Ammon's horn (tissue), 1 donor: Measurements from ENCODE around the gene USH1G.
"Not testable (repeated sequence)": the region's sequence is repeated elsewhere in the genome, so short reads cannot be mapped to it uniquely, and the experiment has no call there.

ENCODE experiments used
- DNase-seq: peaks from one replicate; pipeline ENCODE4 v3.0.0-alpha.2; 2016; ENCODE audit warnings: low spot score

The USH1G gene

DNA sequence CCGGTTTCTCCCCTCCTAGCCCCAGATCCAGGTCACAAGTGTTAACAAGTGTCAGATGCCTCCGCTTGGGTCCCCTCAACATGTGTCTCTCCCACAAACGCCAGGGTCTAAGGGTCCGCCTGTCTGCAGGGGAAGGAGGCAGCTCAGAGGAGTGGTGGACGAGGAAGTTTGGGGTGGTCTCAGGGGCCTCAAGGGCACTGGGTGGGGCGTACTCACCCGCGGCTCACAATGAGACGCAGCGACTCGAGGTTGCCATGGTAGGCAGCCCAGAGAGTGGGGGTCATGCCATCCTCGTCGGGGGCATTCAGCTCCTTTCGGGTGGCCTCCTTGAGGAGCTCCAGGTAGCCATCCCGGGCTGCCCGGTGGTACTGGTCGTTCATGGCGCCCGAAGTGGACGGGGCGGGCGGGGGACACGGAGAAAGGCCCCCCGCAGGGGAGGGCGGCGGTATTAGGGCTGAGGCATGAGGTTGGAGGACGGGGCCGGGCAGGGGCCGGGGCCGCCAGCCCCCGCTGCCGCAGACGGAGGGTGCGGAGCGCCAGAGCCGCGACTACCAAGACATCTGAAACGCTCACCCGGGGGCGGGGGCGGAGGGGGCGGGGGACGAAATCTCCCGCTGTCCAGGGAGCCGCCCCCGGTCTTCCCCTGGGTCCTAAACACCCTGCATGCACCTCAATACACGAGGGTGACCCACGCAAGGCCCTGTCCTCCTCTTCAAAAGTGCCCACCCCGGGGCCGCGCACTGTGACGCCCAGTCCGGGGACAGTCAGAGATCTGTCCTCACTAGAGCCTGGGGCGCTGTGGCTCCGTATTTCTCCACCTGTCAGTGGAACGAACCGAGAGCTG is at the start of gene USH1G:
Gene USH1G, minus strand, starts transcription at position 562 of the 844 bp plus-strand sequence. Its CDS starts 182 bp downstream, at position 380.
- no peak for DNase-seq

DNA sequence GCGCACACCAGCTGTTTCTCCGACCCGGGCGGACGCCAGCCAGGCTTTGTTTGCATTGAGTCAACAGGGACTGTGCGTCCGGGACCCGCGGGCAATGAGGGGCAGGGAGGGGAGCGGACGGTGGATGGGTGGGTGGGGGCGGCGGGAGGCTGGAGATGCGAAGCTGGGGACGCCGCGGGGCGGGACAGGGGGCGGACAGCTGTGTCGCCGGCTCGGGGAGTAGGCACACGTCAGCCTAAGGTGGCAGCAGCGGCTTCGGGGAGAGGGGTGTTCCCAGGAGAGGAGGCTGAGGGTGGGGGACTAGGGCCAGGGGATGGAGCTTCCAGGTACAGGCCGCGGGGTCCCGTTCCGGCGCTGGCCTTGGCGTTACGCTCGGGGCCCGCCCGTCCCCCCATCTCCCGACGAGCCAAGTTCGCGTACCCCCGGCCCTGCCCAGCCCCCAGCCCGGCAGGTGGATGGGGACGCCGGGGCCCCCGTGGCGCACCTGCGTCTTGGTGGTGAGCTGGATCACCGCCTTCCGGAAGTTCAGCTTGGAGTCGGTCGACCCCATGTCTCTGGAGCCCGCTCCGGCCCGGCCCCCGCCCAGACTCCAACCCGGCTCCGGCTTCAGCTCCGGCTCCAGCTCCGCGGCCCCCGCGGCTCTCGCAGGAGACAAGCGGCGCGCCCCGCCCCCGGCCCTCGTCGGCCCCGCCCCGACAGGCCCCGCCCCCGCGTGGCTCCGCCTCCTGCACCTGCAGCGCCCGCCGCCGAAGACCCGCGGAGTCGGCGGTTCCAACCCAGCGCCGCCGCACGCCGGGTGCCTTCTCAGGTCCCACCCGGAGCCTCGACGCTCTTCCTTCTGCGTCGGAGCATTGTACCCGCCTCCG is 49.3 kb upstream of the USH1G start, which contains the start of gene HID1:
Gene HID1, minus strand, starts transcription at position 653 of the 866 bp plus-strand sequence. Its CDS starts 103 bp downstream, at position 550.
- peak; percentile 84 for DNase-seq

DNA sequence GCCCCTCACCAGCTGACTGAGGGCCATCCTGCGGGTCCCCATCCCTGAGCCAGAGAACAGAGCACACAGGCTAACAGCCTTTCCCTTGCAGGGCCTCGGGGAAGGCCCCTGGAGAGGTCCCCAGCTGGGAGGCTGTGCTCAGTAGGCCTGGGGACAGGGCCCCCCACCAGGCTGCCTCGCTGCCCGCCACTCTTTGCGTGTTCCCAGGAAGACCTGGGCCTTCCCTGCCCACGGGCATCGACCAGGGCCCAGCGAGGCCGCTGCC is 48.7 kb upstream of the USH1G start:
- no peak for DNase-seq

DNA sequence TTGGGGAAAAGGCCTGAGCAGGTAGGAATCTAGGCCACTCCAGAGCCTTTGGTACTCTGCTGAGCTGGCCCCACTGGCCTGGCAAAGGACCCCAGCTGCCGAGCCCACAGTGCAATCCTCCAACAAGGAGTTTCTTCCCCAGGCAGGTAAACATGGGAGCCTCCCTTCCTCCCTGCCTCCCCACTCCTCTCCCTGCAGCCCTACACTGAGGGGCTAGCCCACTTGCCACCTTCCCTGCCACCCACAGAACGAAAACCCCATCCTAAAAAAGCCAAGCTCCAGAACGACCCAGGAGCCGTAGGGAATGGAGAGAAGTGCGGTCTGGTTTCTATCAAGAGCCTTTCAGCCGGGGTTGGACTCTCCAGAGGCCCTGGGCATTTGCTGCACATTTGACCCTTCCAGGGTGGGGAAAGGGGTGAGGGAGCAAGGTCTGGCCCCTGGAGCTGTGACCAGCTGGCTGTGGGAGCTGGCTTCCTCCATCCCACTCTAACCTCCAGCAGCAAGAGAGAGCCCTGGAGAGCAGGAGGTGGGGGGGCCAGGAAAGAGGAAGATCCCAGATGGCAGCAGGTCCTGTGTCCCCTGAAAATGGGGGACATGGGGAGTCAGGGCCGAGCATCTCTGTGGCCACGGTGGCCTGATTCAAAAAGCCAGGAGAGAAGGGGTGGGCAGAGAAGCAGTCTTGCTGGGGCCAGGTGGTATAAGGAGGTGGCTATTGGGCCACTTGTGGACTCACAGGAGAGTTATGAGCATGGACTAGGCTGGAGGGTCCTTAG is 48.2 kb upstream of the USH1G start:
- no peak for DNase-seq

DNA sequence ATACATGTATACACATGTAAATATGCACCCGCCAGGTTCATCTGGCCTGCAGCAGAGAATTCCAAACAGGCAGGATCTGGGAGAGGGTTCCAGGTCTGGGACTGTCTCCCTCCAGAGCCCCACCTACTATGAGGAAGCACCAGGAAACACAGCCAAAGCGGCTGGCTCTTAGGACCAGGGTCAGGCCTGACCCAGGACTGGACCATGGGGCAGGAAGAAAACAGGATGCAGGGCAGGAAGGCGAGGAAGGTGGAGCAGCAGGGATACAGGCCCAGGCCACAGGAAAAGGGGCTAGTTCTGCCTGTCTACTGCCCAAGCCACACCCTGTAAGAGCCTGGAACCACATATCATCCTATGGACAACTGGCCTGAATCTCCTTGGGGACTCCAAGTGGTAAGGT is 47.3 kb upstream of the USH1G start:
- DNase-seq = no peak

DNA sequence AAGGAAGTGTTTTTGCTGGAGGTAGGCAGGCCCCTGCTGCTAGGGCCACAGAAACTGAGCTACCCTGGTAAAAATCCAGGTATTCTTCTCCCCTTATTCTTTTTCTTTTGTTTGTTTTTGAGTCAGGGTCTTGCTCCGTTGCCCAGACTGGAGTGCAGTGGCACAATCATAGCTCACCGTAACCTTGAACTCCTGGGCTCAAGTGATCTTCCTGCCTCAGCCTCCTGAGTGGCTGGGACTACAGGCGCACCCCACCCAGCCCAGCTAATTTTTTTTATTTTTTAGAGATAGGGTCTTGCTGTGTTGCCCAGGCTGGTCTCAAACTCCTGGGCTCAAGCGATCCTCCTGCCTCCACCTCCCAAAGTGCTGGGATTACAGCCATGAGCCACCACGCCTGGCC is 46.4 kb upstream of the USH1G start:
- not testable (repeated sequence) for DNase-seq

DNA sequence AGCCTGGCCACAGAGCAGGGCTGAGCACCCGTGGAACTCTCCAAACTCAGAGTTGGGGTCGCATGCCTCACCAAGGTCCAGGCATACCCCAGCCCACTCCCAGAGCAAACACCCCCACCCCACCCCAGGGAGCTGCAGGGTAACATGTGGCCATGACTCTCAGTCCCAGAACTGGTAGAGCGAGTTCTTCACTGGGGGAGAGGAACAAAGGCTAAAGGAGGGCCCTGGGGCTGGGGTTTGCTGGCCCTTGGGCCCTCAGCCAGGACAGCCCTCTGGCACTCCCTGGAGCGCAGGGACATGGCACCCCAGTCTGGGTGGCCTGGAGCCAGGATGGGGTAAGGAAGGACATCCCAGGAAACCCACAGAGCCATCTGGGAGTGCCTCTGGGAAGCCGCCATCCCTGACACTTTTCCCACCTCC is 45.3 kb upstream of the USH1G start:
- no peak for DNase-seq

DNA sequence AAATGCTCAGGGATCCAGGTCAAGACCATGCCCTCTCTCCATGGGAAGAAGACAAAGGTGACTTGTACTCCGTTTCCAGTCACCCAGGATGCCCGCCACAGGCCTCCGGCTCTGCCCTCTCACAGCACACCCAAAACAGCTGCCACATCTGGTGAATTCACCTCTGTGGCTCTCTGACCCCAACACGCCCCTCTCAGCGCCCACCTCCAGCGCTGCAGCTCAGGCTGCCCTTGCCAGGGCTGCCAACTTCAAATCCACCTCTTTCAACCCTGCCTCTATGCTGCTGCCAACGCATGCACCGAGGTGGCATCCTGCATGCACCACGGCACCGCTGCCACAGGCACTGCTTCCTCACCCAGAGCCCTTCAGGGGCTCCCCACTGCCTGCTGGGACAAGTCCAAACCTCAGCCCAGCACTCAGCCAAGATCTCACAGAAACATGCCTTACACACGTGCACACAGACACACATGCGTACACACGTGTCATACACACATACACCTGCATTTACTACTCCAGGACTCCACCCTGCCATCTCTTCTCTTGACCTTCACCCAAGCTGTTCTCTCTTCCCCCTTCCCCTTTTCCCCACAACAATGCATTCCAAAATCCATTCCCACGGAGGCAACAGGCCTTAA is 42.0 kb upstream of the USH1G start:
- no peak for DNase-seq

DNA sequence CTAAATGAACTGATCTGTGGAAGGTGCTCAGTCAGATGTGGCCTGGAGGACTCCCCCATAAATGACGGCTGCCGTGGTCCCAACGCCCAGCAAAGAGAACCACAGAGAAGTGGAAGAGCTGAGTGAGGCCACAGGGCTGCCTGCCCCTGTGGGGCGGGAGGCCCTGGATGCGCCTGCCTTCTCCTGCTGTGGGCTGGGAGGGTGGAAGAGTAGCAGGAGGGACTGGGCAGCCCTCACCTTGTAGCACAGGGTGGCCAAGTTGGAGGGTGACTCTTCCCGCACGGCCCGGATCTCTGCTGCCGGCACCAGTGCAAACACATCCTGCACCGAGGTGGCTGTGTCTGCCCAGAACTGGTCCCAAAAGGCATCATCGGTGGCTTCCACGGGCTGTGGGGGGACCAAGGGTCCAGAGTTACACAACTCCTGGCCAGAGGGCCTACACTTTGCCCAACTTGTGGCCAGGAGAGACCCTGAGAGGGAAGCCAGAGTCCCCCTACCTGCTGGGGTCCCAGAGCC is 41.2 kb upstream of the USH1G start:
- DNase-seq = no peak

DNA sequence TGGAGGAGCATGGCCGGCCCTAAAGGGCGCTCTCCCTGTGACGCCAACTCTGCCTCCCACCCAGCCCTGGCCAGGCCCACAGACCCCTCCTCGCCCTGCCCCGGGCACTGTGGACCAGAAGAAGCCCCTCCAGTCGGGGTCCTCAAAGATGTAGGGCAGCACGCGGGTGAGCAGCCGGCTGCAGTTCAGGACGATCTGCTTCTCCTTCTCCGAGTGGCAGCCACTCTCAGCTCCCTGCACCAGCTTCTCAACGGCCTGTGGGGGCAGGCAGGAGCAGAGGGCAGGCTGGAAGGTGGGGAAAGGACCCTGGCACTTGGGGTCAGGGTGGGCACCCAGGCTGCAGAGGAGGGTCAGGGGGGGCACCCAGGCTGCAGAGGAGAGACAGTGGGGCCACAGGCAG is 40.6 kb upstream of the USH1G start:
- DNase-seq = no peak

DNA sequence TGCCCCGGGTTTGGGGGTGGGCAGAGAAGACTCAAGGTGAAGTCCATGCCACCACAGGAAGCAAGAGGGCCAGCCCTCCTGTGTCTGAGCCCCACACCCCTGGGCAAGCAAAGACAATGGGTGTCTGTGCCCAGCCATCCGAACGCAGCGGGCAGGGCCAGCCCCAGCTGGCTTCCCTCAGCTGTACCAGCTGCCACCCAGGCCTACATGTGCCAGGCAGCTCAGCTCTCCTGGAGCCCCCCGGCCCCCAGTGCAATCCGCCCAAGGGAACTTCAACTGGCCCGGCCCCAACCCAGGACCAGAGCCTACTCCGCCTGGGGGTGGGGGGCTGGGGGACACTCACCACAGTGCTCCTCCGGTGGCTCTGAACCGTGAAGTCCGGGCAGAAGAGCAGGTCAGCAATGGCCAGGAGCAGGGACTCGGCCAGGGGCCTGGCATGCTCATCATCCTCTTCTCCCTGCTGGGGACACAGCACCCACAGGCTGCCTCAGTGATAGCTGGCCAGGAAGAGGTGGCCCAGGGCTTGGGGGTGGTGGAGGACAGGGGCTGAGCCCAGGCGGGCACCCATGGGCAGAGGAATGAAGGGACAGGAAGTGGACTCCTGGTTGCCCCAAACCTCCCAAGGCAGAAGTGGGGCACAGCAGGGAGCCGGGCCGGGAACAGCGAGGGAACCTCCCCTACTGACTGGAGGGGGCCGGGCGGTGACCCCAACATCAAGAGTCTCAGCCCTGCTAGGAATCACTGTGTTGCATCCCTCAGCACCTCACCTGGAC is 39.8 kb upstream of the USH1G start:
- peak; percentile 88 for DNase-seq

DNA sequence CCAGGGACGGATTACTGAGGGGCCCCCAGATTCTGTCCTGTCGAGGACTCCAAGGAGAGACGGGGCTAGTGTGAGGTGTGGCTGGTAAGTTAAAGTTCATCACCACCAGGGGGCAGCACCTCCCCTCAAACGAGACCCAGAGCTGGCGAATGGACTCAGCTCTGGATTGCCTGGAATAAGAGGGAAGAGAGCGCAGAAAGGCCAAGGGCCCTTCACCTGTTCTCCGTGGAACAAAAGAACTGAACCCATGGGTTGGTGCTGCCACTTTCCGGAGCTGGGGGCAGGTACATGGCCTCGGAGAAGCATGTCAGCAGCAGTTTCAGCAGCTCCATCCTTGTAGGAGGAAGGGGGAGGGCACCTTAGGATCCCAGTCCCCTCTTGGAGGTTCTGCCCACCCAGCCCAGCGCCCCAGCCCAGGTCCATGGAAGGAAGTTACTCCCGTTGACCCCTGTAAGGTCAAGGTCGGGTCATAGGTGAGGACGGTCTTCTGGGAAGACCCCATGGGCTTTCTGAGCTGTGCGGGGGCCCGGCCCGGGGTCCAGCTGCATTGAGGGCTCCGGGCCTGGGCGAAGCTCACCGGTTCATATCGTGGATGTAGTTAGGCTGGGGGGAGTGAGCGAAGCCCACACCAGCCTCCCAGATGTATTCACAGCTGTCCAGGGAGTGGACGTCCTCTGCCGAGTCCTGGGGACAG is 38.7 kb upstream of the USH1G start:
- peak; percentile 93 for DNase-seq

DNA sequence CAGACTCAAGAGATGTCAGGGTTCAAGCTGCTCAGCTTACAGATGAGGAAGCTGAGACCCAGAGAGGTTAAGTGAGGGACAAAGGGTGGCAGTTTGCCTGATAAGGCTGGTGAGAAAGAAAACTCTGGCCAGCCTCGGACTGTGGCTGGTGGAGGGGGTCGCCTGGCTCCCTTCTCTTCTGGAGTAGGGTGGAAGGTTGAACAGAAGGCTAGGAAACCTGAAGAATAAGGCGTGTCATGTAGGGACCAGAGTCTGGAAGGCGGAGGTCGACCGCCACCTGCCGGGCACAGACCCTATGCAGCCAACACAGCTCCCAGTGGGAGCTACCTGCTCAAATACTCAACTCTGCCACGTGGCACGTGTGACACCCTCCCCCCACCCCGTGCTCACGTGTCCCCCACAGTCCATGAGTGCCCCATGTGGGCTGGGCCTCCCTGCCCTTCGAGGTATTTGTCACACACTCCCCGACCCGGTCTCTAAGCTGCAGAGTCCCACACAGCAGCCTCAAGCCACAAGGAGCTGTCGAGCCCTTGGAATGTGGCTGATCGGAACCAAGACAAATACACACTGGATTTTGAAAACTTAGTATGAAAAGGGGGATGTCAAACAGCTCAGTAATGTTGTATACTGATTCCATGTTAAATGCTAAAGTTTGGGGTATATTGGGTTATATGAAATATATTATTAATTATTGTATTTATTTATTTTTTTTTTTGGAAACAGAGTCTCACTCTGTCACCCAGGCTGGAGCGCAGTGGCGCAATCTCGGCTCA is 37.7 kb upstream of the USH1G start:
- DNase-seq = no peak

DNA sequence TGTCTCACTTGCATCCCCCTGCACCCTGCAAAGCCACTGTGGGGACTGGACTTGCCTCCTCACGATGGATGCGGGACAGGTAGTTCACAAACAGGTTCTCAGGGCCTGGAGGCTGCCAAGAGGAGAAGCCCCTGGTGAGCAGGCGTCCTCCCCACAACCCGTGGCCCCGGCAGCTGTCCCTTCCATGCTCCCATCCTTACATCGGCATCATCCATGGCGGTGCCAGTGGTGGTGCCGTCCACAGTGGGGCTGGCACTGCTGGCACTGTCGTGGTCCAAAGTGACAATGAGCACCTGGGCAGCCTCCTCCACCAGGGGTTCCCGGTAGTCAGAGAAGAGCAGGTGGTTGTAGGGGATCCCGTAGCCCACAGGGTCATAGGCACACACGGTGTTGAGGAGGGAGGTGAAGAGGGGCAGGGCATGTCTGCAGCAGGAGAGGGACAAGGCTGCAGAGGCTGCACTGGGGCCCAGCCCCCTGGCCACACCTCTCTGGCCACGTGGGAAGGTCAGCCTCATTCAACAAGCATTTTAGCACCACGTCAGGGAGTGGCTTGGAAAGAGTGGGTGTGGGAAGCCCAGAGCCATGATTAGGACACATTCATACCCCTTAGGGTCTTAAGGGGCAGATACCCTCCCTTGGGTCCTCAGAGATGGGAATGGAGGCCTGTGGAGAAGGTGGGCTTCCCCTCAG is 36.9 kb upstream of the USH1G start:
- no peak for DNase-seq

DNA sequence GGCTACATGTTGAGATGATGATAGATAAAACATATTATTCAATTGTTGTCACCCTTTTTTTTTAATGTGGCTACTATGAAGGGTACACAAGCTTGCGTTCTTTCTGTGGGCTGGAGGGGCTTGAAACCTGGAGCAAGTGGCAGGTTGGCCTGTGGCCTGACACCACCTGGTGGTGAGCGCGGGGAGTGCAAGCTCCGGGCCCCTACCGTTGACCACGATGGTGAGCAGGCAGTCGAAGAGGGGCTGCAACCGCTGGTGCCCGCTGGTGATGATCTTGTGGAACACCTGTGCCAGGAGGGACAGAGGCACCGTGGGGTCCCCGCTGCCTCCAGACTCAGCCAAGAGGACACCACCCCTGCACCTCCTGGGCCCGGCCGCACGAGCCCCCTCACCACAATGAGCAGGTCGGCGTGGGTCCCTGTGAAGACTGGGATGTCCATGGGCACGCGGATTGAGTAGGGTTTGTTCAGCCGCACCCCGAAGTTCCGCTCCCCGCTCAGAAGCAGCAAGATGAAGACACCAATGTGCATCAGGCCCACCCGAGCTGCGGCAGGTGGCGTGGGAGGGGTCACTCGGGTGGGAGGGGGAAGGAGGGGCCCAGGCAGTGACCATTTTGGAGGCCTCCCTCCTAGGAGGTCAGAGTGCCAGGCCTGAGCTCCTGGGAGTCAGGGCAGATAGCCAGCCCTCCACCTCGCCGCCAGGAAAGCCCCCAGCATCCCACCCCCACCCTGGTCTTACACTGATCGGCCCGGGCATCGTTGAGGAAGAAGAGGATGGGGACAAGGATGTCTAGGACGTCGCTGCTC is 35.1 kb upstream of the USH1G start:
- DNase-seq = peak; percentile 60

DNA sequence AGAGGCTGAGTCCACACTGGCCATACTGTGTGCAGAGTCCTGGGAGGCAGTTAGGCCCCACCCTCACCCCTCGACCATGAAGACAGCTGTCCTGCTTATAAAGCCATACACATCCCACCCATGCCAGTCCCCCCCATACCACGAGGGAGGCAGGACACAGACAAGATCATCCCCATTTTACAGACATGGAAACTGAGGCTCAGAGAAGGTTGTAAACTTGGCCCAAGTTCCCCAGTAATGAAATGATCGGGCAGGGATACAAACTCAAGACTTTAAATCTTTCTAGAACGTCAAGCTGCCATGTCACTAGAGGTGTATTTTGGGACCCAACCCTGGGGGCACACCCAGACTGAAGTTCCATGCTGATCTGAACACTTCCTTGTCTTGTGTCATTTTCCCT is 33.0 kb upstream of the USH1G start:
- no peak for DNase-seq

DNA sequence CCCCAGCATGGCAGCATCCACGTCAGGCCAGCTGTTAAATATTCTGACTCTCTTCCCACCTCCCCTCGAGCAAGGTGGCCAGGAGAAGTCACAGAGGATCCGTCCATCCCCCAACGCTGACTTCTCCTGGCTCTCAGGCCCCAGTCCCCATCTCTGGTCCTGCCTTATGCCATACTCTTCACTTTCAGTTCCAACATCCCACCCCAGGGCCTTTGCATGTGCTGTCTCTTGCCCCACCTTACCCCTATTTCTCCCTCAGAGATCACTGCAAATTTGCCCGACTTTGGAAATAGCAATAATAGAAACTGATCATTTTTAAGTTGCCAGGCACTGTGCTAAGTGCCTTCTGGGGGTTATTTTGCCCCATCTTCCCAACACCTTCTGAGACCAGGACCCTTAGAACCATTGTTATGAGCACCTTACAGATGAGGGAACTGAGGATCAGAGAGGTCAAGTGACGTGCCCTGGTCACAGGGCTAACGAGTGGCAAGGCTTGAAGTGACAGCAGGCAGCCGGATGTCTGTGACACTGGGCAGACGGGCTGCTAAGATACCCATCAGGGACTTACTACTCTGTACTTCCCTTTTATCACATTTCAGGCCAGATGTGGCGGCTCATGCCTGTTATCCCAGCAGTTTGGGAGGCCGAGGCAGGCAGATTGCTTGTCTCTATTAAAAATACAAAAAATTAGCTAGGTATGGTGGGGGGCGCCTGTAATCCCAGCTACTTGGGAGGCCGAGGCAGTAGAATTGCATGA is 31.8 kb upstream of the USH1G start:
- no peak for DNase-seq
